GM13977 (cell line): Measurements from ENCODE around the gene C6orf62.
"Not testable (repeated sequence)": the region's sequence is repeated elsewhere in the genome, so short reads cannot be mapped to it uniquely, and the experiment has no call there.

Source experiments
- DNase-seq: peaks from one replicate; pipeline ENCODE4 v3.0.0; 2012; ENCODE audit warnings: low spot score
- in situ Hi-C: fragments of 300-500 bp; cut with MboI; formaldehyde crosslinking; loops from one replicate; pipeline ENCODE4 v1.12.0; 2022; ENCODE audit warnings: low sequenced_read_pairs, low pct_unique_long_range_greater_than_20kb, mixed read lengths, inconsistent platforms; ENCODE audit not compliant: unreplicated experiment
- TF ChIP-seq, protein P1 (sequence below): IDR thresholded peaks from 2 replicates; pipeline ENCODE4 v1.5.1; 2012; ENCODE audit warnings: mild to moderate bottlenecking, control low read depth; ENCODE audit not compliant: insufficient read depth; ENCODE audit errors: extremely low read depth, missing control alignments

C6orf62 gene

DNA sequence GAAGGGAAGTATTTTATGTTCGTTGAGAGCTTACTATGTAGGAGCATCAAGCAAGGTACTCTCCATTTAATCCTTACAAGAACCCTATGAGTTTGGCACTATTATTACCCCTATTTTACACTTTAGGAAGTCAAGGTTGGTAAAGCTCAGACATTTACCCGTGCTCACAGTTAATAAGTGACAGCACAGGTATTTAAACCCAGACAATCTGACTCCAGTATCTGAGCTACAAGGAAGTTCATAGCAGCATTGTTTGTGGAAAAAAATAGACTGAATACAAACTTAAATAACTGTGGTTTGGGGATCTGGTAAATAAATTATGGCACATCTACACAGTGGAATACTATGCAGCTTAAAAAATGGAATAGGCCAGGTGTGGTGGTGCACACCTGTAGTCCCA is 34.6 kb upstream of the C6orf62 start:
- TF ChIP-seq, protein P1, sequence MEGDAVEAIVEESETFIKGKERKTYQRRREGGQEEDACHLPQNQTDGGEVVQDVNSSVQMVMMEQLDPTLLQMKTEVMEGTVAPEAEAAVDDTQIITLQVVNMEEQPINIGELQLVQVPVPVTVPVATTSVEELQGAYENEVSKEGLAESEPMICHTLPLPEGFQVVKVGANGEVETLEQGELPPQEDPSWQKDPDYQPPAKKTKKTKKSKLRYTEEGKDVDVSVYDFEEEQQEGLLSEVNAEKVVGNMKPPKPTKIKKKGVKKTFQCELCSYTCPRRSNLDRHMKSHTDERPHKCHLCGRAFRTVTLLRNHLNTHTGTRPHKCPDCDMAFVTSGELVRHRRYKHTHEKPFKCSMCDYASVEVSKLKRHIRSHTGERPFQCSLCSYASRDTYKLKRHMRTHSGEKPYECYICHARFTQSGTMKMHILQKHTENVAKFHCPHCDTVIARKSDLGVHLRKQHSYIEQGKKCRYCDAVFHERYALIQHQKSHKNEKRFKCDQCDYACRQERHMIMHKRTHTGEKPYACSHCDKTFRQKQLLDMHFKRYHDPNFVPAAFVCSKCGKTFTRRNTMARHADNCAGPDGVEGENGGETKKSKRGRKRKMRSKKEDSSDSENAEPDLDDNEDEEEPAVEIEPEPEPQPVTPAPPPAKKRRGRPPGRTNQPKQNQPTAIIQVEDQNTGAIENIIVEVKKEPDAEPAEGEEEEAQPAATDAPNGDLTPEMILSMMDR: no peak
- in situ Hi-C loops: no loop called here
- no peak for DNase-seq

DNA sequence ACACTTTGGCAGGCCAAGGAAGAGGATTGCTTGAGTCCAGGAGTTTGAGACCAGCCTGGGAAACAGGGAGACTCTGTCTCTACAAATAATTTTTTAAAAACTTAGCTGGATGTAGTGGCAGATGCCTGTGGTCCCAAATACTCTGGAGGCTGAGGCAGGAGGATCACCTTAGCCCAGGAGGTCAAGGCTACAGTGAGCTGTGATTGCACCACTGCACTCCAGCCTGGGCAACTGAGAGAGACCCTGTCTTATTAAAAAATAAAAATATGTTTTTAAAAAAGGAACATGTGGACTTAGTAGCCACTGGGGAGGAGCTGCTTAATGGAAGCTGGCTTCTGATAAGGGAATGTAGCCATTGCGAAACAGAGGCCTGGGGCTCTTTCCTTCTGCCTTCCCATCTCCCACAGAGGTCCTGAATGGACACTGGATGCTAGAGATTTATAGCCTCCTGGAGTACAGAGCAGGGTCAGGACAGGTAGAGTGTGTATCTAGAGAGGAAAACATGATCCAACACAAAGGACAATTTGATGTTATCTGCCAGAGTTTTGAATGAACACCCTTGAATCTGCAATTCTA is 34.1 kb upstream of the C6orf62 start:
- DNase-seq: no peak
- in situ Hi-C loops: no loop called here
- TF ChIP-seq, protein P1: no peak

DNA sequence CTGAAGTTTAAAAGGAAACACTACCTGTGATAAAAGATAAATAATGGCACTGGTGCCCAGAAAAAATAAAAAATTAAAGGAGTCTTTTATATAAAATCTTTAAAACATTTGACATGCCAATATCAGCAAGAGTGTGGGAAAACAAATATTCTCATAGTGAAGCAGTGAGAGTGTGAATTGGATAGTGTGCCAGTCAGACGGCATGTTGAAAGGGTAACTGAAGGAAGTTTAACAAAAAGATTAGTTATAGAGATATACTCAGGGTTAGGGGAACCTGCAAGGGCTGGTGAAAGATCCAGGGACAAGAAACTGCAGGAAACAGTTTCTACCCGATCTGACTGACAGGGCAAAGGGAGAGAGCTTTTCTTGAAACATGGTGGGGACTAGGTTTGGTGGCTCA is 33.5 kb upstream of the C6orf62 start:
- TF ChIP-seq, protein P1: no peak
- in situ Hi-C loops: no loop called here
- no peak for DNase-seq

DNA sequence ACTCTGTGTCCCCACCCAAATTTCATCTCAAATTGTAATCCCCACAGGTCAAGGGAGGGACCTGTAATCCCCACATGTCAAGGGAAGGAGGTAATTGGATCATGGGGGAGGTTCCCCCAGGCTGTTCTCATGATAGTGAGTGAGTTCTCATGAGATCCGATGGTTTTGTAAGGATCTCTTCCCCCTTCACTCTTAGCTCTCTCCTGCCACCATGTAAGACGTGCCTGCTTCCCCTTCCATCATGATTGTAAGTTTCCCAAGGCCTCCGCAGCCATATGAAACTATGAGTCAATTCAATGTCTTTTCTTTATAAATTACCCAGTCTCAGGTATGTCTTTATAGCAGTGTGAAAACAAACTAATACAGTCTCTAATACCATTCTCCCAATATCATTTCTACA is 31.9 kb upstream of the C6orf62 start:
- in situ Hi-C loops, DNase-seq: not testable (repeated sequence)

DNA sequence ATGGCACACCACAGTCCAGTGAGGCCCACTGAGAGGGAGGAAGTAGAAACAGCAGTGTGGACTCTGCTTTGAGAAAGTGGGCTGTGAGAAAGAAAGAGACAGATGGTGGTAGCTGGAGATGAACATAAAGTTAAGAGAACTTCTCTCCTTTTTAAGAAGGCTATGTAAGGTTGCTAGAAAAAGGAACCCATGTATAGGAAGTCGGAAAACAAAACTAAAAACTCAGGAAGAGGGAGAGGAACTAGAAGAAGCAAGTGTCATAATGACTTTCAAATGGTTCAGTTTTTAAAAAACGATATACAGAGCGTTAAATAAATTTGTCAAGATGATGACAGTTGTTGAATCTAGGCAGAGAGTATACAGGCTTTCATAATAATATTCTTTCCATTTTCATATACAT is 30.3 kb upstream of the C6orf62 start:
- in situ Hi-C loops: no loop called here
- TF ChIP-seq, protein P1: no peak
- DNase-seq: no peak

DNA sequence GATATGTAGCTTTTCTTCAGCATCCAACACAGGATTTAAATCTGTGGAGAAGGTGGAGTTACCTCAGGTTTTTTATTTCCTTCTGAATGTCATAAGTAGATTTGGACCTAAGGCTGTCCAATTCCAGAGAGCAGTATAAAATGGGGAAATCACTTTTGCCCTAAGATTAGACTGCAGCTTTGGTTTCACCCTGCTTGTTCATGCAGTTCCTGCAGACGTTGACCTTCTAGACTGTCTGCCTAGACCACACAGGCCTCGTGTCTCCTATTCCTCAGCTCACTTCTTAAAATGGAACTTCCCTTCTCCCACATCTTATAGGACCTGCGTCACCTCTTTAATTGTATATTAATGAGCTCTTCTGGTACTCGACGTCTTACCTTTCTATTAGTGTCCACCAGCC is 26.0 kb upstream of the C6orf62 start:
- TF ChIP-seq, protein P1: no peak
- in situ Hi-C loops: no loop called here
- DNase-seq: no peak

DNA sequence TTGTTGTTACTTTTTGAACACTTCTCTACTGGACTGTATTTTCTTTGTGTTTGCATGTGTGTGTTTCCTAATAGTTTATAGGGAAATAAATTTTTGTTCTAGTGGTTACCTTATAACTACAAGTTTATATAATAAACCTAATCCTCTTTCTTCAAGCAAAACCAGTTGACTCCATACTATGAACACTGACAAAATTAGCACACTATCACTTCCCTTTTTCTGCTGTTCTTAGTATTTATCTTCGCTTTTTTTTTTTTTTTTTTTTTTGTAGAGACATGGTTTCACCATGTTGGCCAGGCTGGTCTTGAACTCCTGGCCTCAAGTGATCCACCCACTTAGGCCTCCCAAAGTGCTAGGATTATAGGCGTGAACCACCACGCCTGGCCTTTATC is 25.0 kb upstream of the C6orf62 start:
- peak; percentile 38 for DNase-seq
- TF ChIP-seq, protein P1: no peak
- in situ Hi-C loops: no loop called here
